ENCODE data around the gene STX4.

Gene STX4

GRCh38 chr16:31076319-31076718 is 43.0 kb downstream of the STX4 start:
- H3K4me3 ChIP-seq (ENCODE audit: low read length) = no peak overlapping the region
- H3K36me3 ChIP-seq (ENCODE audit: control insufficient read depth, low read depth, low read length) = peaks cover 44% of the 10 kb centered on the region
- H3K27me3 ChIP-seq (ENCODE audit: control insufficient read depth, insufficient read depth, low read length) = no peaks in the 10 kb centered on the region
- H3K9me3 ChIP-seq (ENCODE audit: control insufficient read depth, low read depth, low read length) = no peaks in the 10 kb centered on the region
- H3K9ac ChIP-seq (ENCODE audit: low read length) = no peak overlapping the region
- H3K27ac ChIP-seq (ENCODE audit: low read length) = no peak overlapping the region
- peaks cover 7% of the 10 kb centered on the region for H3K4me1 ChIP-seq (ENCODE audit: control insufficient read depth, low read depth, low read length)

GRCh38 chr16:31077024-31077423 is 43.7 kb downstream of the STX4 start:
- Histone ChIP-seq H3K36me3 (ENCODE audit: control insufficient read depth, low read depth, low read length) (peaks cover 44% of the 10 kb centered on the region), H3K9ac (ENCODE audit: low read length) (no peak overlapping the region), H3K4me3 (ENCODE audit: low read length) (no peak overlapping the region), H3K9me3 (ENCODE audit: control insufficient read depth, low read depth, low read length) (no peaks in the 10 kb centered on the region), H3K27ac (ENCODE audit: low read length) (no peak overlapping the region), H3K27me3 (ENCODE audit: control insufficient read depth, insufficient read depth, low read length) (no peaks in the 10 kb centered on the region), H3K4me1 (ENCODE audit: control insufficient read depth, low read depth, low read length) (peaks cover 4% of the 10 kb centered on the region)

- no peak overlapping the region for H3K4me3 ChIP-seq (ENCODE audit: low read length)
- H3K4me1 ChIP-seq (ENCODE audit: control insufficient read depth, low read depth, low read length) = no peaks in the 10 kb centered on the region
- H3K9me3 ChIP-seq (ENCODE audit: control insufficient read depth, low read depth, low read length) = no peaks in the 10 kb centered on the region
- H3K9ac ChIP-seq (ENCODE audit: low read length) = no peak overlapping the region
- no peaks in the 10 kb centered on the region for H3K27me3 ChIP-seq (ENCODE audit: control insufficient read depth, insufficient read depth, low read length)
- no peak overlapping the region for H3K27ac ChIP-seq (ENCODE audit: low read length)
- peaks cover 44% of the 10 kb centered on the region for H3K36me3 ChIP-seq (ENCODE audit: control insufficient read depth, low read depth, low read length)
Measured at GRCh38 chr16:31077592-31078396, 44.4 kb downstream of the STX4 start.

GRCh38 chr16:31078597-31079341 is 45.4 kb downstream of the STX4 start:
- H3K9ac ChIP-seq (ENCODE audit: low read length) = no peak overlapping the region

GRCh38 chr16:31079342-31079944 is 46.1 kb downstream of the STX4 start:
- Histone ChIP-seq H3K27ac (ENCODE audit: low read length) (no peak overlapping the region), H3K4me1 (ENCODE audit: control insufficient read depth, low read depth, low read length) (no peaks in the 10 kb centered on the region), H3K9me3 (ENCODE audit: control insufficient read depth, low read depth, low read length) (no peaks in the 10 kb centered on the region), H3K27me3 (ENCODE audit: control insufficient read depth, insufficient read depth, low read length) (no peaks in the 10 kb centered on the region), H3K9ac (ENCODE audit: low read length) (no peak overlapping the region), H3K36me3 (ENCODE audit: control insufficient read depth, low read depth, low read length) (peaks cover 44% of the 10 kb centered on the region), H3K4me3 (ENCODE audit: low read length) (no peak overlapping the region)

More at GRCh38 chr16:31078597-31079341, 45.4 kb downstream of the STX4 start:
- H3K4me3 ChIP-seq (ENCODE audit: low read length) = no peak overlapping the region
- H3K9me3 ChIP-seq (ENCODE audit: control insufficient read depth, low read depth, low read length) = no peaks in the 10 kb centered on the region
- no peaks in the 10 kb centered on the region for H3K27me3 ChIP-seq (ENCODE audit: control insufficient read depth, insufficient read depth, low read length)
- H3K4me1 ChIP-seq (ENCODE audit: control insufficient read depth, low read depth, low read length) = no peaks in the 10 kb centered on the region
- H3K27ac ChIP-seq (ENCODE audit: low read length) = no peak overlapping the region
- peaks cover 44% of the 10 kb centered on the region for H3K36me3 ChIP-seq (ENCODE audit: control insufficient read depth, low read depth, low read length)

- no peaks in the 10 kb centered on the region for H3K27me3 ChIP-seq (ENCODE audit: control insufficient read depth, insufficient read depth, low read length)
- H3K27ac ChIP-seq (ENCODE audit: low read length) = no peak overlapping the region
- H3K36me3 ChIP-seq (ENCODE audit: control insufficient read depth, low read depth, low read length) = peaks cover 44% of the 10 kb centered on the region
- no peak overlapping the region for H3K4me3 ChIP-seq (ENCODE audit: low read length)
- H3K9ac ChIP-seq (ENCODE audit: low read length) = no peak overlapping the region
- no peaks in the 10 kb centered on the region for H3K4me1 ChIP-seq (ENCODE audit: control insufficient read depth, low read depth, low read length)
- no peaks in the 10 kb centered on the region for H3K9me3 ChIP-seq (ENCODE audit: control insufficient read depth, low read depth, low read length)
Measured at GRCh38 chr16:31080035-31080629, 46.8 kb downstream of the STX4 start.

- no peak overlapping the region for H3K9ac ChIP-seq (ENCODE audit: low read length)
- peaks cover 48% of the 10 kb centered on the region for H3K36me3 ChIP-seq (ENCODE audit: control insufficient read depth, low read depth, low read length)
Measured at GRCh38 chr16:31080756-31081419, 47.5 kb downstream of the STX4 start.

GRCh38 chr16:31081428-31082351 is 48.3 kb downstream of the STX4 start:
- H3K9me3 ChIP-seq (ENCODE audit: control insufficient read depth, low read depth, low read length) = no peaks in the 10 kb centered on the region
- H3K36me3 ChIP-seq (ENCODE audit: control insufficient read depth, low read depth, low read length) = peaks cover 45% of the 10 kb centered on the region
- no peak overlapping the region for H3K4me3 ChIP-seq (ENCODE audit: low read length)
- no peaks in the 10 kb centered on the region for H3K27me3 ChIP-seq (ENCODE audit: control insufficient read depth, insufficient read depth, low read length)
- no peaks in the 10 kb centered on the region for H3K4me1 ChIP-seq (ENCODE audit: control insufficient read depth, low read depth, low read length)
- no peak overlapping the region for H3K27ac ChIP-seq (ENCODE audit: low read length)
- no peak overlapping the region for H3K9ac ChIP-seq (ENCODE audit: low read length)

More at GRCh38 chr16:31080756-31081419, 47.5 kb downstream of the STX4 start:
- no peaks in the 10 kb centered on the region for H3K9me3 ChIP-seq (ENCODE audit: control insufficient read depth, low read depth, low read length)
- H3K27ac ChIP-seq (ENCODE audit: low read length) = no peak overlapping the region
- no peaks in the 10 kb centered on the region for H3K4me1 ChIP-seq (ENCODE audit: control insufficient read depth, low read depth, low read length)
- no peak overlapping the region for H3K4me3 ChIP-seq (ENCODE audit: low read length)
- H3K27me3 ChIP-seq (ENCODE audit: control insufficient read depth, insufficient read depth, low read length) = no peaks in the 10 kb centered on the region

- no peak overlapping the region for H3K9ac ChIP-seq (ENCODE audit: low read length)
- H3K27ac ChIP-seq (ENCODE audit: low read length) = no peak overlapping the region
- peaks cover 37% of the 10 kb centered on the region for H3K36me3 ChIP-seq (ENCODE audit: control insufficient read depth, low read depth, low read length)
Measured at GRCh38 chr16:31082368-31083045, 49.1 kb downstream of the STX4 start.

GRCh38 chr16:31083081-31083480 is 49.7 kb downstream of the STX4 start:
- H3K36me3 ChIP-seq (ENCODE audit: control insufficient read depth, low read depth, low read length) = peaks cover 32% of the 10 kb centered on the region
- no peak overlapping the region for H3K4me3 ChIP-seq (ENCODE audit: low read length)
- H3K4me1 ChIP-seq (ENCODE audit: control insufficient read depth, low read depth, low read length) = no peaks in the 10 kb centered on the region
- H3K27ac ChIP-seq (ENCODE audit: low read length) = no peak overlapping the region
- no peaks in the 10 kb centered on the region for H3K9me3 ChIP-seq (ENCODE audit: control insufficient read depth, low read depth, low read length)
- H3K9ac ChIP-seq (ENCODE audit: low read length) = no peak overlapping the region
- H3K27me3 ChIP-seq (ENCODE audit: control insufficient read depth, insufficient read depth, low read length) = no peaks in the 10 kb centered on the region

More at GRCh38 chr16:31082368-31083045, 49.1 kb downstream of the STX4 start:
- Histone ChIP-seq H3K9me3 (ENCODE audit: control insufficient read depth, low read depth, low read length) (no peaks in the 10 kb centered on the region), H3K27me3 (ENCODE audit: control insufficient read depth, insufficient read depth, low read length) (no peaks in the 10 kb centered on the region), H3K4me3 (ENCODE audit: low read length) (no peak overlapping the region), H3K4me1 (ENCODE audit: control insufficient read depth, low read depth, low read length) (no peaks in the 10 kb centered on the region)
